ENCODE results near the gene CKAP2L. TPM values are rescaled to one million over a fixed set of nuclear protein-coding genes. Genes with fewer than 3 reads are reported as not detected.
A peak's percentile ranks its signal among the peaks of the same experiment; 100 is the strongest.

CKAP2L gene
- total and polyA plus RNA-seq, 8 donors: 1.1 to 4.4 (median 1.3) TPM

DNA sequence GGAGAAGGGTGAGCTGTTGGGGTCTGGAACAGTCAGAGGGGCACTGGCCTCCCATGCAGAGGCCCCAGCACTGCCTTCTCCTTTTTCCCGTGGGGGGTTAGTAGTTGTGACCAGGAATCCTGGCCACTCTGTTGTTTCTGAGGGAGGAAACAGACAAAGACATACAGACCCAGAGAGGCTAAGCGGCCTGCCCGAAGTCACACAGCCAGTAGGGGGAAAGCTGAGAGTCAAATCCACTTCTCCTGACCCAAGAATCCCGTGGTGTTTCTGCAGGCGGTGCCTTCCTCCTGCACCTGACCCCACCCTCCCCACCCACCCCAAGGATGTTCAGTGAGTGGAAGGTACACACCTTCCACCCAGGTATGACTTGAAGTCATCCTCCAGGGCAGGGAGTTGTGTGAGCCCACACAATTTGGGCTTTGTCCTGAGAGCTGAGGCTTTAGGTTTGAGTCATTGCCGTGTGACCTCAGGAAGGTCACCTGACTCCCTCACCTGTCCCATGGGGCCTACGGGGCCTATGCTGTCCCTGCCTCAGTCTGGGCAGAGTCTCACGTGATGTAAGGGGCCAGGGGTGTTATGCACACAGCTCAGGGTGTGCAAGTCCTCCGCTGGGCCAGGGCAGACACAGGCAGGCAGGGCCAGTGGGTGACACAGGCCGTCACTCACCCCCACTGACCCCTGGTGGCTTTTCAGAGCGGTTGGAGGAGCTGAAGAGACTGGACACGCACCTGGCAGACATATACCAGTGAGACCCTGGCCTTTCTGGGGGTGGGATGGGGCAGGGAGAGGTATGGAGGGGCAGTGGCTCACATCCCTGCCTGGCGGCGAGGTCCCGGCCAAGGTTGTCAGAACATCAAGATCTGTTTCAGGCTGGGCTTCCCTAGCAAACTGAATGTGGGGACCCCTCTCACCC lies 38.6 kb downstream of the CKAP2L start:
- Histone ChIP-seq H3K27ac (no peak overlapping the region), H3K4me3 (no peak overlapping the region), H3K27me3 (peaks cover 0 to 4% (median 0%) of the 10 kb centered on the region in 3 donors), H3K9me3 (no peaks in the 10 kb centered on the region), H3K4me1 (peaks cover 0 to 9% (median 4%) of the 10 kb centered on the region in 4 donors), H3K36me3 (no peaks in the 10 kb centered on the region)
- WGBS, 5 donors: 72 to 88% (median 87%) methylated on average over 7 to 15 of the region's 15 CpGs
- TF ChIP-seq POLR2A (IDR thresholded peaks at IDR 0.05) (no peak), POLR2AphosphoS5 (IDR thresholded peaks at IDR 0.05) (no peak), EP300 (IDR thresholded peaks at IDR 0.05) (no peak)
- TF ChIP-seq, protein P1, sequence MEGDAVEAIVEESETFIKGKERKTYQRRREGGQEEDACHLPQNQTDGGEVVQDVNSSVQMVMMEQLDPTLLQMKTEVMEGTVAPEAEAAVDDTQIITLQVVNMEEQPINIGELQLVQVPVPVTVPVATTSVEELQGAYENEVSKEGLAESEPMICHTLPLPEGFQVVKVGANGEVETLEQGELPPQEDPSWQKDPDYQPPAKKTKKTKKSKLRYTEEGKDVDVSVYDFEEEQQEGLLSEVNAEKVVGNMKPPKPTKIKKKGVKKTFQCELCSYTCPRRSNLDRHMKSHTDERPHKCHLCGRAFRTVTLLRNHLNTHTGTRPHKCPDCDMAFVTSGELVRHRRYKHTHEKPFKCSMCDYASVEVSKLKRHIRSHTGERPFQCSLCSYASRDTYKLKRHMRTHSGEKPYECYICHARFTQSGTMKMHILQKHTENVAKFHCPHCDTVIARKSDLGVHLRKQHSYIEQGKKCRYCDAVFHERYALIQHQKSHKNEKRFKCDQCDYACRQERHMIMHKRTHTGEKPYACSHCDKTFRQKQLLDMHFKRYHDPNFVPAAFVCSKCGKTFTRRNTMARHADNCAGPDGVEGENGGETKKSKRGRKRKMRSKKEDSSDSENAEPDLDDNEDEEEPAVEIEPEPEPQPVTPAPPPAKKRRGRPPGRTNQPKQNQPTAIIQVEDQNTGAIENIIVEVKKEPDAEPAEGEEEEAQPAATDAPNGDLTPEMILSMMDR (IDR thresholded peaks at IDR 0.05): no peak
- peak in 1 of 2 donors; percentile 62 for DNase-seq
- intact Hi-C loops (cut with DNase I; ENCODE audit: low total_unique reads): loop anchor here (5.0 kb wide), 1 partner anchor 98 kb away; no protein-coding TSS in a partner anchor

- 77 to 81% (median 80%) methylated on average over 15 to 21 of the region's 21 CpGs for WGBS, 5 donors
- intact Hi-C loops (cut with DNase I; ENCODE audit: low total_unique reads): loop anchor here (5.0 kb wide), 2 partner anchors 98 to 123 kb away; no protein-coding TSS in a partner anchor
- Histone ChIP-seq H3K27me3 (peaks cover 0 to 4% (median 0%) of the 10 kb centered on the region in 3 donors), H3K27ac (no peak overlapping the region), H3K4me3 (no peak overlapping the region), H3K9me3 (no peaks in the 10 kb centered on the region), H3K36me3 (no peaks in the 10 kb centered on the region), H3K4me1 (peaks cover 0 to 9% (median 4%) of the 10 kb centered on the region in 4 donors)
- TF ChIP-seq POLR2A (IDR thresholded peaks at IDR 0.05) (no peak), EP300 (IDR thresholded peaks at IDR 0.05) (no peak), POLR2AphosphoS5 (IDR thresholded peaks at IDR 0.05) (no peak)
- TF ChIP-seq, protein P1 (IDR thresholded peaks at IDR 0.05): no peak
- peak in 1 of 2 donors; percentile 26 for DNase-seq
Measured at GRCh38 chr2:112724591-112725525, 39.6 kb downstream of the CKAP2L start.

DNA sequence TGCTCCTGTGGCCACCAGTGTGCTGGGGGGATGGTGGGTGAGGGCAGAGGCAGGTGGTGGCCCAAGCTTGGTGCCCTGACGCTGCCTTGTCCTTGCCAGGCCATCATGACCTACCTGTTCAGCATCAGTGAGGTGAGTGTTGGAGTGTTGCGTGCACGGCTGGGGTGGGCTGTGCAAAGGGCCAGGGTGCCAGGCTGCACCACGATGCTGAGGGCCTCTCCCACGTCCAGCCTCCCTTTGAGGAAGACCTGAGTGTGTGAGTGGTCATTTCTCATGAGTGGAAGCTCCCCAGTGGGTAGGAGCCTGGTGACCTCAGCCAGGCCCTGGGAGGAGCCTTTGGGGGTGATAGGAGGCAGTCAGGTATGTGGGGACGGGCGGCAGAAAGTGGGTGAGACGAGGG lies 40.4 kb downstream of the CKAP2L start:
- Histone ChIP-seq H3K27ac (no peak overlapping the region), H3K4me3 (no peak overlapping the region), H3K36me3 (no peaks in the 10 kb centered on the region), H3K9me3 (no peaks in the 10 kb centered on the region), H3K27me3 (no peaks in the 10 kb centered on the region), H3K4me1 (peaks cover 0 to 9% (median 4%) of the 10 kb centered on the region in 4 donors)
- TF ChIP-seq POLR2A (IDR thresholded peaks at IDR 0.05) (no peak), POLR2AphosphoS5 (IDR thresholded peaks at IDR 0.05) (no peak), EP300 (IDR thresholded peaks at IDR 0.05) (no peak)
- TF ChIP-seq, protein P1 (IDR thresholded peaks at IDR 0.05): no peak
- no peak for DNase-seq
- intact Hi-C loops (cut with DNase I; ENCODE audit: low total_unique reads): loop anchor here (5.0 kb wide), 1 partner anchor 122 kb away; no protein-coding TSS in a partner anchor
- WGBS, 5 donors: 90 to 96% (median 94%) methylated on average over 8 of the region's 8 CpGs

DNA sequence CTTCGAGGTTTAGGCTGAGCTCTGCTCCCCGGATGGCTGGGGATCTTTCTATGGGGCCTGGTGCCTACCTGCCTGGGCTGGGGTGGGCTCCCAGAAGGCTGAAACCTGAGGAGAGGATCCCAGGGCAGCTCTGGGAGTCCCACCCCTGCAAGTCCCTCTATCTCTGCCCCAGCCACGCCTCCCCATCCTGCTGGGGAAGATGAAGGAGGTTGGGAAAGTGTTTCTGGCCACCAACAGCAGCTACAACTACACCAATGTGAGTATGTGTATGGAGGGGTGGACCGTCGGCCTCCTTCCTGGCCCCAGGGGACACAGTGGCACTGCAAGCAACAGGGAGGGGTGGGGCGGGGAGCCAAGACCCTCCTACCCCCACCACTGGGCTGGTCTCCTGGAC lies 40.9 kb downstream of the CKAP2L start:
- TF ChIP-seq POLR2A (IDR thresholded peaks at IDR 0.05): no peak
- TF ChIP-seq POLR2AphosphoS5 (IDR thresholded peaks at IDR 0.05): no peak
- no peak for TF ChIP-seq EP300 (IDR thresholded peaks at IDR 0.05)
- TF ChIP-seq, protein P1 (IDR thresholded peaks at IDR 0.05): no peak
- WGBS, 5 donors: 83 to 96% (median 90%) methylated on average over 4 to 6 of the region's 6 CpGs
- Histone ChIP-seq H3K27me3 (no peaks in the 10 kb centered on the region), H3K9me3 (no peaks in the 10 kb centered on the region), H3K4me1 (peaks cover 0 to 9% (median 4%) of the 10 kb centered on the region in 4 donors), H3K4me3 (no peak overlapping the region), H3K27ac (no peak overlapping the region), H3K36me3 (no peaks in the 10 kb centered on the region)
- intact Hi-C loops (cut with DNase I; ENCODE audit: low total_unique reads): loop anchor here (5.0 kb wide), 1 partner anchor 121 kb away; no protein-coding TSS in a partner anchor
- no peak for DNase-seq
